GM12878 (cell line): ENCODE results near the gene AGRP.

ENCODE experiments used
- MYB ChIP-seq: fragments of 150-350 bp; IDR thresholded peaks from 2 replicates; pipeline ENCODE4 v1.6.1; 2014; ENCODE audit warnings: mild to moderate bottlenecking, low read depth, low read length, borderline replicate concordance
- POLR2A ChIP-seq: IDR thresholded peaks from 2 replicates; pipeline ENCODE4 v1.6.1; 2011; ENCODE audit warnings: low read depth, mild to moderate bottlenecking, low read length
- RUNX3 ChIP-seq: IDR thresholded peaks from 2 replicates; pipeline ENCODE4 v1.6.1; 2012; ENCODE audit warnings: low read length, inconsistent platforms
- SUPT20H ChIP-seq: IDR thresholded peaks from 2 replicates; pipeline ENCODE4 v1.6.1; 2011; ENCODE audit warnings: low read depth, mild to moderate bottlenecking, low read length, moderate library complexity, borderline replicate concordance; ENCODE audit not compliant: control insufficient read depth
- TAF1 ChIP-seq: IDR thresholded peaks from 2 replicates; pipeline ENCODE4 v1.6.1; 2011; ENCODE audit warnings: mild to moderate bottlenecking, low read depth, low read length, borderline replicate concordance
- ZZZ3 ChIP-seq: IDR thresholded peaks from 2 replicates; pipeline ENCODE4 v1.6.1; 2011; ENCODE audit warnings: low read depth; ENCODE audit not compliant: control insufficient read depth, insufficient read length
- TF ChIP-seq, protein P1 (sequence below), 3 experiments: IDR thresholded peaks in 2 of 3; conservative IDR thresholded peaks in 1 of 3; 2 replicates each; pipeline ENCODE4 v1.5.1; 2011; ENCODE audit warnings: low read depth in 3 of 3, low read length in 3 of 3, mild to moderate bottlenecking in 3 of 3, control low read depth in 2 of 3, moderate library complexity in 2 of 3, inconsistent platforms in 1 of 3, mixed read lengths in 1 of 3; ENCODE audit not compliant: control insufficient read depth in 2 of 3, insufficient read depth in 1 of 3; ENCODE audit errors: extremely low read depth in 1 of 3
- TF ChIP-seq, protein P2 (sequence below): fragments of 450-650 bp; formaldehyde crosslinking; IDR thresholded peaks from 2 replicates; pipeline ENCODE4 v1.4.0; 2022; ENCODE audit warnings: mild to moderate bottlenecking, moderate library complexity
- TF ChIP-seq, protein P3 (sequence below): IDR thresholded peaks from 2 replicates; pipeline ENCODE4 v1.6.1; 2012; ENCODE audit warnings: low read depth, low read length, improper control_type of control experiment

DNA sequence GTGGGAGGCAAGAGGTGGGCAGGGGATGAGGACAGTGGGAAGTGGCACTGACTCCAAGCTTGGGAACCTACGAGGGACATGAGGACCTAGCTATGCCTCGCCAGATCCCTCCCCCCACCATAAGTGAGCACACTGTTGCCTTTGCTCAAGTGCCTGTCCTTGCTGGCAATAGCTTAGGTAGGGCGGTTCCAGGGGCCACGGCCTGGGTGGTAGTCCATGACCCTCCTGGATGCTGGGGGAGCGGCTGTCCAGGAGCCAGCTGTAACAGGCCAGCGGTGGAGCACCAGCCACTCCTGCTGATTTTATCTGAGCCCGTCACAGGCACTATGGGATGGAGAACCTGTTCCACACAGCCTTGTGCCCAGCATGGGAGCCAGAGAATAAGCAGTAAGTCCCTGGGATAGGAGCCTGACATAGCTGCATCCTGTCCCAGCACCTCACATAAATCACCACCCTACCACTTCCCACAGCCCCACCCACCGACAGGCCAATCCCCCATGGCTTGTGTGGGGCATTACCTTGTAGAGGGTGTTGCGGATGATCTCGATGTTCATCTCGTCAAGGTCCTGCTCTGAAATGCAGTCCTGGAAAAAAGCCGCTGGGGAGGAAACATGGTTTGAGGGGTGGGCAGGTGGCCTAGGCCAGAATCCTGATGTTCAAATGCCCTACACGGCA, 40.6 kb downstream of the AGRP start:
- TF ChIP-seq TAF1 (no peak), SUPT20H (no peak), POLR2A (no peak; the same call in 1 of the 2 replicates), RUNX3 (no peak), MYB (no peak), ZZZ3 (no peak)
- TF ChIP-seq, protein P1, sequence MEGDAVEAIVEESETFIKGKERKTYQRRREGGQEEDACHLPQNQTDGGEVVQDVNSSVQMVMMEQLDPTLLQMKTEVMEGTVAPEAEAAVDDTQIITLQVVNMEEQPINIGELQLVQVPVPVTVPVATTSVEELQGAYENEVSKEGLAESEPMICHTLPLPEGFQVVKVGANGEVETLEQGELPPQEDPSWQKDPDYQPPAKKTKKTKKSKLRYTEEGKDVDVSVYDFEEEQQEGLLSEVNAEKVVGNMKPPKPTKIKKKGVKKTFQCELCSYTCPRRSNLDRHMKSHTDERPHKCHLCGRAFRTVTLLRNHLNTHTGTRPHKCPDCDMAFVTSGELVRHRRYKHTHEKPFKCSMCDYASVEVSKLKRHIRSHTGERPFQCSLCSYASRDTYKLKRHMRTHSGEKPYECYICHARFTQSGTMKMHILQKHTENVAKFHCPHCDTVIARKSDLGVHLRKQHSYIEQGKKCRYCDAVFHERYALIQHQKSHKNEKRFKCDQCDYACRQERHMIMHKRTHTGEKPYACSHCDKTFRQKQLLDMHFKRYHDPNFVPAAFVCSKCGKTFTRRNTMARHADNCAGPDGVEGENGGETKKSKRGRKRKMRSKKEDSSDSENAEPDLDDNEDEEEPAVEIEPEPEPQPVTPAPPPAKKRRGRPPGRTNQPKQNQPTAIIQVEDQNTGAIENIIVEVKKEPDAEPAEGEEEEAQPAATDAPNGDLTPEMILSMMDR (IDR thresholded peaks at IDR 0.05 in 2 of 3, conservative IDR thresholded peaks at IDR 0.05 in 1 of 3; ENCODE audit: control insufficient read depth in 2 of 3, extremely low read depth in 1 of 3, insufficient read depth in 1 of 3, low read depth in 3 of 3, low read length in 3 of 3) = no peak
- TF ChIP-seq, protein P2, sequence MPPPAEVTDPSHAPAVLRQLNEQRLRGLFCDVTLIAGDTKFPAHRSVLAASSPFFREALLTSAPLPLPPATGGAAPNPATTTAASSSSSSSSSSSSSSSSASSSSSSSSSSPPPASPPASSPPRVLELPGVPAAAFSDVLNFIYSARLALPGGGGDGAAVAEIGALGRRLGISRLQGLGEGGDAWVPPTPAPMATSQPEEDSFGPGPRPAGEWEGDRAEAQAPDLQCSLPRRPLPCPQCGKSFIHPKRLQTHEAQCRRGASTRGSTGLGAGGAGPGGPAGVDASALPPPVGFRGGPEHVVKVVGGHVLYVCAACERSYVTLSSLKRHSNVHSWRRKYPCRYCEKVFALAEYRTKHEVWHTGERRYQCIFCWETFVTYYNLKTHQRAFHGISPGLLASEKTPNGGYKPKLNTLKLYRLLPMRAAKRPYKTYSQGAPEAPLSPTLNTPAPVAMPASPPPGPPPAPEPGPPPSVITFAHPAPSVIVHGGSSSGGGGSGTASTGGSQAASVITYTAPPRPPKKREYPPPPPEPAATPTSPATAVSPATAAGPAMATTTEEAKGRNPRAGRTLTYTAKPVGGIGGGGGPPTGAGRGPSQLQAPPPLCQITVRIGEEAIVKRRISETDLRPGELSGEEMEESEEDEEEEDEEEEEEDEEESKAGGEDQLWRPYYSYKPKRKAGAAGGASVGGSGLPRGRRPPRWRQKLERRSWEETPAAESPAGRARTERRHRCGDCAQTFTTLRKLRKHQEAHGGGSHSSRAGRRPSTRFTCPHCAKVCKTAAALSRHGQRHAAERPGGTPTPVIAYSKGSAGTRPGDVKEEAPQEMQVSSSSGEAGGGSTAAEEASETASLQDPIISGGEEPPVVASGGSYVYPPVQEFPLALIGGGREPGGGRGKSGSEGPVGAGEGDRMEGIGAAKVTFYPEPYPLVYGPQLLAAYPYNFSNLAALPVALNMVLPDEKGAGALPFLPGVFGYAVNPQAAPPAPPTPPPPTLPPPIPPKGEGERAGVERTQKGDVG = no peak
- TF ChIP-seq, protein P3, sequence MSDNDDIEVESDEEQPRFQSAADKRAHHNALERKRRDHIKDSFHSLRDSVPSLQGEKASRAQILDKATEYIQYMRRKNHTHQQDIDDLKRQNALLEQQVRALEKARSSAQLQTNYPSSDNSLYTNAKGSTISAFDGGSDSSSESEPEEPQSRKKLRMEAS = no peak
